Gastrocnemius medialis (tissue), 4 donors: ENCODE measurements around the gene RAD18. TPM values are rescaled to one million over a fixed set of nuclear protein-coding genes. Genes with fewer than 3 reads are reported as not detected.
A peak's percentile ranks its signal among the peaks of the same experiment; 100 is the strongest.

ENCODE experiments used
- ATAC-seq, 2 donors: fragments of 150-250 bp; one replicate each; pipeline ENCODE4 v1.9.1; 2016
- DNase-seq, 2 donors: peaks; one replicate each; pipeline ENCODE4 v3.0.0-alpha.2; 2019
- H3K27ac ChIP-seq, 4 donors: fragments of 200-600 bp; sonication (generic); 1 replicate in 1 of 4; 2 replicates in 3 of 4; pipeline ENCODE4 v1.5.1; 2016 to 2018; ENCODE audit warnings: mild to moderate bottlenecking in 2 of 4, moderate library complexity in 1 of 4
- H3K27me3 ChIP-seq, 3 donors: fragments of 200-600 bp; sonication (generic) in 2 of 3; 1 replicate in 1 of 3; 2 replicates in 2 of 3; pipeline versions ENCODE4 v1.5.1 to v1.6.0; 2016 to 2019; ENCODE audit warnings: mild to moderate bottlenecking in 1 of 3, moderate library complexity in 1 of 3
- H3K36me3 ChIP-seq, 2 donors: fragments of 200-600 bp; sonication (generic) in 1 of 2; one replicate each; pipeline ENCODE4 v1.5.1; 2017 to 2018
- H3K4me1 ChIP-seq, 2 donors: fragments of 200-600 bp; sonication (generic) in 1 of 2; one replicate each; pipeline ENCODE4 v1.5.1; 2016 to 2017; ENCODE audit warnings: mild to moderate bottlenecking in 2 of 2
- H3K4me3 ChIP-seq, 4 donors: fragments of 200-600 bp; sonication (generic) in 3 of 4; 1 replicate in 1 of 4; 2 replicates in 3 of 4; pipeline ENCODE4 v1.5.1; 2016 to 2019; ENCODE audit warnings: mild to moderate bottlenecking in 2 of 4
- H3K9me3 ChIP-seq, 3 donors: fragments of 200-600 bp; sonication (generic) in 2 of 3; 1 replicate in 1 of 3; 2 replicates in 2 of 3; pipeline ENCODE4 v1.5.1; 2016 to 2019
- POLR2A ChIP-seq, 2 donors: fragments of 450-650 bp; IDR thresholded peaks; one replicate each; pipeline ENCODE4 v1.6.1; 2017; ENCODE audit warnings: antibody characterized with exemption in 2 of 2, mild to moderate bottlenecking in 2 of 2, moderate library complexity in 2 of 2
- in situ Hi-C, 4 donors: fragments of 200-750 bp; cut with MboI; loops; one replicate each; pipeline versions ENCODE4 v1.15.0 to v1.8.0; 2017; ENCODE audit warnings: low sequenced_read_pairs in 4 of 4
- intact Hi-C: fragments of 100-400 bp; cut with DNase I; formaldehyde crosslinking; loops from one replicate; pipeline ENCODE4 v1.15.1; 2023; ENCODE audit warnings: low total_unique reads
- total RNA-seq, 4 donors: library from RNA; depleted of rRNA; stranded (reverse); fragments of >200 nt; gene quantifications; one replicate each; pipeline versions ENCODE4 v1.1.0 to v1.2.3, GENCODE V29; 2016
- TF ChIP-seq, protein P1 (sequence below), 5 experiments: fragments of 450-650 bp in 3 of 5; fragments of 200-600 bp in 2 of 5; sonication (generic) in 2 of 5; IDR thresholded peaks in 4 of 5; conservative IDR thresholded peaks in 1 of 5; 1 replicate in 4 of 5; 2 replicates in 1 of 5; pipeline ENCODE4 v1.5.1; 2016 to 2019; ENCODE audit warnings: antibody characterized with exemption in 5 of 5, mild to moderate bottlenecking in 3 of 5, moderate library complexity in 3 of 5

Gene RAD18
- total RNA-seq, 4 donors from 2014 or later, result 1.8 to 5.8 (median 2.3) TPM

DNA sequence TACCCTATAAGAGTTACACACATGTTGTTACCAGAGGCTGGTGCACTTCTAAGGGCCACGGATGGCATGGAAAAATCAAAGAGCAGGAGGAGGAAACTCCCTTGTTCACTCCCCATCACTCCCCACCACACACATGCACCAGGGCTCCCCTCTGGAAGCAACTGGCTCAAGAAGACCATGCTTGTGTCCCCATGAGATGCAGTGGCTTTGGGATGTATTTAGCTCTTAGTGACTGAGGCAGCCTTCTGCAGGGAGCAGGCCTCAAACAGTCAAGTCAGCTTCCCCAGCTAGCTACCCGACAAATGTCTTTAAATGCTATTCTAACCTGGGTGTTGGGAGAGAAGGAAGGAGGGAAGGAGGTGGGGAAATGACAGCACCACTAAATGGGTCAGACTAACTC is 32.9 kb upstream of the RAD18 start:
- Histone ChIP-seq H3K36me3 (no peaks in the 10 kb centered on the region), H3K9me3 (no peaks in the 10 kb centered on the region), H3K27me3 (no peaks in the 10 kb centered on the region), H3K27ac (peak overlapping the region in 2 of 4 donors; percentile 24 to 42), H3K4me3 (no peak overlapping the region), H3K4me1 (peaks cover 9 to 12% of the 10 kb centered on the region in 2 donors)
- intact Hi-C loops (no loop called here), in situ Hi-C loops (no loop called here)
- DNase-seq, result no peak
- ATAC-seq, result no peak
- TF ChIP-seq, protein P1, sequence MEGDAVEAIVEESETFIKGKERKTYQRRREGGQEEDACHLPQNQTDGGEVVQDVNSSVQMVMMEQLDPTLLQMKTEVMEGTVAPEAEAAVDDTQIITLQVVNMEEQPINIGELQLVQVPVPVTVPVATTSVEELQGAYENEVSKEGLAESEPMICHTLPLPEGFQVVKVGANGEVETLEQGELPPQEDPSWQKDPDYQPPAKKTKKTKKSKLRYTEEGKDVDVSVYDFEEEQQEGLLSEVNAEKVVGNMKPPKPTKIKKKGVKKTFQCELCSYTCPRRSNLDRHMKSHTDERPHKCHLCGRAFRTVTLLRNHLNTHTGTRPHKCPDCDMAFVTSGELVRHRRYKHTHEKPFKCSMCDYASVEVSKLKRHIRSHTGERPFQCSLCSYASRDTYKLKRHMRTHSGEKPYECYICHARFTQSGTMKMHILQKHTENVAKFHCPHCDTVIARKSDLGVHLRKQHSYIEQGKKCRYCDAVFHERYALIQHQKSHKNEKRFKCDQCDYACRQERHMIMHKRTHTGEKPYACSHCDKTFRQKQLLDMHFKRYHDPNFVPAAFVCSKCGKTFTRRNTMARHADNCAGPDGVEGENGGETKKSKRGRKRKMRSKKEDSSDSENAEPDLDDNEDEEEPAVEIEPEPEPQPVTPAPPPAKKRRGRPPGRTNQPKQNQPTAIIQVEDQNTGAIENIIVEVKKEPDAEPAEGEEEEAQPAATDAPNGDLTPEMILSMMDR (IDR thresholded peaks at IDR 0.05 in 4 of 5, conservative IDR thresholded peaks at IDR 0.05 in 1 of 5), result no peak
- no peak for TF ChIP-seq POLR2A (IDR thresholded peaks at IDR 0.05)

DNA sequence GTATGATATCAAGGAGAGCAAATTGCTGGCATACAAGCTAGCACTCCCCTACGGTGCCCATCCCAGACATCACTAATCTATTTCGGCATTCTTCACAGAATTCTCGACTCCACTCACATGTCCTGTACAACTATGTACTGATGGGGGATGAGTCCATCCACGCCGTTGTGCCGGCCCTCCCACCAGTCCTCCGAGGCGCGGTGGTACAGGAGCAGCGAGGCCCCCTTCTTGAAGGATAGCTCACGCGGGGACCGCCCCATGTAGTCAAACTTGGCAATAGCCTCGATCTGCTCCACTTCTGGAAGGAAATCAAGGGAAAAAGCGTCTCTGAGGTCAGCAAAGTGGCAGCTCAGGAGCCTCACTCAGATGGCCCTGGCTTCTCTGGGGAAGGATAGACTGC is 31.0 kb upstream of the RAD18 start:
- in situ Hi-C loops, result no loop called here
- intact Hi-C loops, result no loop called here
- H3K4me3 ChIP-seq, result no peak overlapping the region
- no peaks in the 10 kb centered on the region for H3K27me3 ChIP-seq
- H3K27ac ChIP-seq, result no peak overlapping the region
- ATAC-seq, result no peak
- H3K36me3 ChIP-seq, result no peaks in the 10 kb centered on the region
- no peak for TF ChIP-seq POLR2A (IDR thresholded peaks at IDR 0.05)
- TF ChIP-seq, protein P1 (IDR thresholded peaks at IDR 0.05 in 4 of 5, conservative IDR thresholded peaks at IDR 0.05 in 1 of 5), result no peak
- no peaks in the 10 kb centered on the region for H3K9me3 ChIP-seq
- DNase-seq, result no peak
- H3K4me1 ChIP-seq, result peaks cover 9 to 12% of the 10 kb centered on the region in 2 donors

DNA sequence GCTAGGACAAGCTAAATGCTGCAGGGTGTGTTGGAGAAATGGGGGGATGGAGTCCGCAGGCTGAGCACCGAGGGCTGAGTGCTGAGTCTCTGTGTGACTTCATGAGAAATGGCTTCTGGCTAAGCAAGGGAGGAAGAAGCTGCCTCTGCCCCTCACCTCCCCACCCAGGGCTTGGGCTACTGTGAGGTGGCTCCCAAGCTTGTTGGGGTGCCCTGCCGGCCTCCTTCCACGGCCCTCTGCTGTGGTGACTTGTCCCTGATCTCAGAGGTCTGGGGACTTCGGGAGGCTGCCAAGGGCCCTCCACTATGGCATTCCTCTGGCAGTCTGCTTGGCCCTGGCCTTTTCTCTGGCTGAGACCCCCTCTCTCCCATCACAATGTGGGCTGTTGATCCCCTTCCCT is 30.1 kb upstream of the RAD18 start:
- H3K27me3 ChIP-seq, result no peaks in the 10 kb centered on the region
- DNase-seq, result no peak
- in situ Hi-C loops (no loop called here), intact Hi-C loops (no loop called here)
- no peaks in the 10 kb centered on the region for H3K36me3 ChIP-seq
- H3K4me3 ChIP-seq, result no peak overlapping the region
- no peak for ATAC-seq
- peaks cover 9 to 12% of the 10 kb centered on the region in 2 donors for H3K4me1 ChIP-seq
- no peaks in the 10 kb centered on the region for H3K9me3 ChIP-seq
- TF ChIP-seq, protein P1 (IDR thresholded peaks at IDR 0.05 in 4 of 5, conservative IDR thresholded peaks at IDR 0.05 in 1 of 5), result no peak
- no peak for TF ChIP-seq POLR2A (IDR thresholded peaks at IDR 0.05)
- no peak overlapping the region for H3K27ac ChIP-seq

DNA sequence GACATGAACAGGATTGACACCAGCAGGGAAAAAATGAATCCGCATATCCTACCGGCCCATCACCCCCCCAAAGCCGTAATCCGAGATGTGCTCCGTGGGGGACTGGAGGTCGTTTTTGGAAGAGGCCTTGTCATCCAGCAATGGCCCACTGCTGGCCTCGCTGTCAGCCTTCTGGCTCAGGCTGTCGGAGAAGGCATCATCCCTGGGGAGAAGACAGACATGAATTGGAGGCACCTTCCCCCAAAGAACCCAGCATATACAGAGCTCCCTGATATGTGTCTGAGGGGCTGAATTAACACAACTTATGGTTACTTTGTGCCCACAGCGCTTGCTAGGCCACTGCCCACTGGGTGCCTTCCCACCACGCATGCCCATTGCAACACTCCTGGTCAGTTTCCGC is 29.6 kb upstream of the RAD18 start:
- H3K4me3 ChIP-seq, result no peak overlapping the region
- H3K27ac ChIP-seq, result no peak overlapping the region
- peaks cover 9 to 12% of the 10 kb centered on the region in 2 donors for H3K4me1 ChIP-seq
- TF ChIP-seq, protein P1 (IDR thresholded peaks at IDR 0.05 in 4 of 5, conservative IDR thresholded peaks at IDR 0.05 in 1 of 5), result no peak
- TF ChIP-seq POLR2A (IDR thresholded peaks at IDR 0.05), result no peak
- intact Hi-C loops (no loop called here), in situ Hi-C loops (no loop called here)
- H3K36me3 ChIP-seq, result no peaks in the 10 kb centered on the region
- no peaks in the 10 kb centered on the region for H3K9me3 ChIP-seq
- ATAC-seq, result no peak
- H3K27me3 ChIP-seq, result no peaks in the 10 kb centered on the region
- no peak for DNase-seq

DNA sequence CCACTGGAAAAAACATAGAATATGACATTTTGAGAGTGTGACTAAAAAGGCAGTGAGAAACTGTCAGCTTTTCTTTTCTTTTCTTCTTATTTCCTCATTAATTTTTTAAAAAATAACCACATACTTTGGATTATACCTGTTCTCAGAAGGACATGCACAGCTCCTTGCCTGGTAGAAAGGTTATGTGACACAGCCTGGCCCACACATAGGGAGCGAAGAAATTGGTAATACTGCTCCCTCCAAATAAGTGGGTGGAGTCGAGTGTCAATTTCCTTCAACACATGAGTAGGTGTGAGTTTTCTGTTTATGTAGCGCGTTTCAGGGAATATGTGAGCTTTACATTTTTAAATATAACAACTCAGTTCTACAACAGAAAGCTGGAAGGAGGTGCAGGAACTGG is 28.9 kb upstream of the RAD18 start:
- DNase-seq (no peak), ATAC-seq (no peak)
- in situ Hi-C loops, result no loop called here
- Histone ChIP-seq H3K4me1 (peaks cover 8 to 12% of the 10 kb centered on the region in 2 donors), H3K36me3 (no peaks in the 10 kb centered on the region), H3K27me3 (no peaks in the 10 kb centered on the region), H3K9me3 (no peaks in the 10 kb centered on the region), H3K27ac (no peak overlapping the region), H3K4me3 (no peak overlapping the region)
- intact Hi-C loops, result no loop called here
- TF ChIP-seq, protein P1 (IDR thresholded peaks at IDR 0.05 in 4 of 5, conservative IDR thresholded peaks at IDR 0.05 in 1 of 5), result no peak
- no peak for TF ChIP-seq POLR2A (IDR thresholded peaks at IDR 0.05)
